ENCODE results near the gene CDC25B. TPM values are rescaled to one million over a fixed set of nuclear protein-coding genes. Genes with fewer than 3 reads are reported as not detected.
A peak's percentile ranks its signal among the peaks of the same experiment; 100 is the strongest.

The CDC25B gene
- total RNA-seq, 1 experiment from 2014 or later, result 91.0 TPM

- no TSS peak for BruUV-seq (replicated peaks)
- Histone ChIP-seq H4K20me1 (ENCODE audit: insufficient read depth) (peaks cover 38% of the 10 kb centered on the region), H3K36me3 (ENCODE audit: low read depth) (no peaks in the 10 kb centered on the region), H3K9me3 (ENCODE audit: insufficient read depth, low read depth) (no peaks in the 10 kb centered on the region), H3K9me2 (ENCODE audit: insufficient read depth) (no peaks in the 10 kb centered on the region), H2AFZ (no peak overlapping the region; the same call in 1 of the 2 replicates), H3K27me3 (ENCODE audit: insufficient read depth, low read depth) (no peaks in the 10 kb centered on the region), H3K4me2 (peak overlapping the region; percentile 97), H3K4me3 (peak overlapping the region; percentile 68), H3F3A (ENCODE audit: insufficient read depth, low read depth) (peaks cover 24% of the 10 kb centered on the region), H3K4me1 (replicated peaks; ENCODE audit: insufficient read depth) (peaks cover 36% of the 10 kb centered on the region), H3K27ac (no peak overlapping the region), H3K79me2 (ENCODE audit: low read depth) (peaks cover 34% of the 10 kb centered on the region)
- TF ChIP-seq CTCF (conservative IDR thresholded peaks at IDR 0.05) (no peak), EZH2 (IDR thresholded peaks at IDR 0.05; ENCODE audit: low read depth) (no peak)
- peak; percentile 51 to 53 for DNase-seq
- CTCF ChIA-PET, result interaction anchor here (0.6 to 2.1 kb wide), 3 partner anchors 17 to 35 kb away, joined by 3 to 6 read pairs (median 5); partner anchors contain the start of gene AP5S1
- intact Hi-C loops (cut with micrococcal nuclease; ENCODE audit: unreplicated experiment), result loop anchor here (1.0 to 10.0 kb wide), 5 partner anchors 34 to 319 kb away; partner anchors contain the start of genes AP5S1, MAVS and RNF24
- POLR2A ChIA-PET (ENCODE audit: unreplicated experiment), result interaction anchor here (0.6 to 1.0 kb wide), 4 partner anchors 9 to 98 kb away, joined by 3 to 7 read pairs (median 4); no protein-coding TSS in a partner anchor
These were observed 10.0 kb upstream of the CDC25B start for GRCh38 chr20:3786126-3786484.

- Histone ChIP-seq H3K9me2 (ENCODE audit: insufficient read depth) (no peaks in the 10 kb centered on the region), H3K27me3 (ENCODE audit: insufficient read depth, low read depth) (no peaks in the 10 kb centered on the region), H3K36me3 (ENCODE audit: low read depth) (no peaks in the 10 kb centered on the region), H3K27ac (no peak within 1 kb of the TSS), H2AFZ (peak within 1 kb of the TSS; percentile 82), H3K9me3 (ENCODE audit: insufficient read depth, low read depth) (no peaks in the 10 kb centered on the region), H3K4me2 (peak within 1 kb of the TSS; percentile 97), H3K79me2 (ENCODE audit: low read depth) (peaks cover 34% of the 10 kb centered on the region), H3K4me1 (replicated peaks; ENCODE audit: insufficient read depth) (peaks cover 36% of the 10 kb centered on the region), H3K4me3 (peak within 1 kb of the TSS; percentile 68), H4K20me1 (ENCODE audit: insufficient read depth) (peaks cover 34% of the 10 kb centered on the region), H3F3A (ENCODE audit: insufficient read depth, low read depth) (peaks cover 21% of the 10 kb centered on the region)
- no TSS peak for BruUV-seq (replicated peaks)
- POLR2A ChIA-PET (ENCODE audit: unreplicated experiment), result interaction anchor here (0.6 to 1.0 kb wide), 7 partner anchors 9 to 136 kb away, joined by 3 to 15 read pairs (median 4); partner anchors contain the start of gene ADISSP
- TF ChIP-seq CTCF (conservative IDR thresholded peaks at IDR 0.05), result peak; percentile 56; the same call in 1 of the 2 replicates
- no peak for TF ChIP-seq EZH2 (IDR thresholded peaks at IDR 0.05; ENCODE audit: low read depth)
- intact Hi-C loops (cut with micrococcal nuclease; ENCODE audit: unreplicated experiment), result loop anchor here (1.0 to 10.0 kb wide), 5 partner anchors 34 to 318 kb away; partner anchors contain the start of genes AP5S1, MAVS and RNF24
- CTCF ChIA-PET, result interaction anchor here (0.6 to 2.1 kb wide), 5 partner anchors 18 to 62 kb away, joined by 4 to 12 read pairs (median 6); partner anchors contain the start of gene AP5S1
- peak; percentile 59 to 96 for DNase-seq
These were observed 9.3 kb upstream of the CDC25B start, which contains the start of gene CENPB for GRCh38 chr20:3786665-3787323. Gene CENPB, minus strand, starts transcription at chr20:3786740. Its CDS starts 257 bp downstream, at chr20:3786483.

- H3K27ac ChIP-seq, result no peak overlapping the region
These were observed 8.6 kb upstream of the CDC25B start for GRCh38 chr20:3787324-3788014.

More at GRCh38 chr20:3787324-3788014, 8.6 kb upstream of the CDC25B start:
- H2AFZ ChIP-seq, result peak overlapping the region; percentile 82
- peaks cover 36% of the 10 kb centered on the region for H3K4me1 ChIP-seq (replicated peaks; ENCODE audit: insufficient read depth)
- peaks cover 14% of the 10 kb centered on the region for H3F3A ChIP-seq (ENCODE audit: insufficient read depth, low read depth)
- CTCF ChIA-PET, result interaction anchor here (0.6 to 2.1 kb wide), 6 partner anchors 19 to 63 kb away, joined by 3 to 12 read pairs (median 6); partner anchors contain the start of gene AP5S1
- POLR2A ChIA-PET (ENCODE audit: unreplicated experiment), result interaction anchor here (0.6 kb wide), 3 partner anchors 8 to 83 kb away, joined by 3 to 15 read pairs (median 3); partner anchors contain the start of gene CDC25B
- no peaks in the 10 kb centered on the region for H3K36me3 ChIP-seq (ENCODE audit: low read depth)
- DNase-seq, result no peak
- H3K9me2 ChIP-seq (ENCODE audit: insufficient read depth), result no peaks in the 10 kb centered on the region
- no peaks in the 10 kb centered on the region for H3K9me3 ChIP-seq (ENCODE audit: insufficient read depth, low read depth)
- peaks cover 34% of the 10 kb centered on the region for H3K79me2 ChIP-seq (ENCODE audit: low read depth)
- H3K4me3 ChIP-seq, result peak overlapping the region; percentile 62
- H3K4me2 ChIP-seq, result peak overlapping the region; percentile 87
- H3K27me3 ChIP-seq (ENCODE audit: insufficient read depth, low read depth), result no peaks in the 10 kb centered on the region
- TF ChIP-seq CTCF (conservative IDR thresholded peaks at IDR 0.05) (no peak), EZH2 (IDR thresholded peaks at IDR 0.05; ENCODE audit: low read depth) (no peak)
- intact Hi-C loops (cut with micrococcal nuclease; ENCODE audit: unreplicated experiment), result loop anchor here (2.0 to 10.0 kb wide), 3 partner anchors 59 to 317 kb away; partner anchors contain the start of genes MAVS and RNF24
- TSS peak; percentile 58 for BruUV-seq (replicated peaks)
- H4K20me1 ChIP-seq (ENCODE audit: insufficient read depth), result peaks cover 30% of the 10 kb centered on the region

Measured in PC-9 (cell line).